OCI-LY7 (cell line): ENCODE results near the gene ARPC2. TPM values are rescaled to one million over a fixed set of nuclear protein-coding genes. Genes with fewer than 3 reads are reported as not detected.

ENCODE experiments used
- BruUV-seq: library from RNA; stranded (reverse); fragments of 400-500 nt; replicated peaks from 2 replicates; lab custom pipeline; 2021; lab: Mats Ljungman, UMichigan
- CTCF ChIA-PET: fragments of 300-600 bp; sonication (Branson Sonifier 250); formaldehyde crosslinking; loops from one replicate; lab custom pipeline; 2022; ENCODE audit warnings: antibody characterized with exemption; ENCODE audit not compliant: unreplicated experiment; lab: Charles Lee
- POLR2A ChIA-PET: fragments of 300-600 bp; sonication (Branson Sonifier 250); formaldehyde crosslinking; loops from one replicate; lab custom pipeline; 2022; ENCODE audit warnings: antibody characterized with exemption; lab: Charles Lee
- DNase-seq: peaks from one replicate; pipeline ENCODE4 v3.0.0-alpha.2; 2015; ENCODE audit warnings: low spot score
- H2AFZ ChIP-seq: fragments of 200-600 bp; sonication (generic), shearing (Covaris generic); 2 replicates; pipeline ENCODE4 v1.6.1; 2014; ENCODE audit warnings: mild to moderate bottlenecking, antibody characterized with exemption, low read length, moderate library complexity
- H3K27ac ChIP-seq: fragments of 200-600 bp; sonication (generic); 2 replicates; pipeline ENCODE4 v1.5.1; 2014; ENCODE audit warnings: mixed run types, low read depth, mild to moderate bottlenecking, moderate library complexity, low read length, inconsistent platforms; ENCODE audit not compliant: poor library complexity, severe bottlenecking
- H3K36me3 ChIP-seq: fragments of 200-600 bp; sonication (generic); 2 replicates; pipeline ENCODE4 v1.6.1; 2014; ENCODE audit warnings: mild to moderate bottlenecking, antibody characterized with exemption, low read length, moderate library complexity, mixed read lengths; ENCODE audit not compliant: insufficient read depth
- H3K4me1 ChIP-seq: fragments of 200-600 bp; sonication (generic); 2 replicates; pipeline ENCODE4 v1.5.1; 2014; ENCODE audit warnings: mild to moderate bottlenecking, low read length; ENCODE audit not compliant: insufficient read depth, poor library complexity, severe bottlenecking
- H3K4me2 ChIP-seq: fragments of 200-600 bp; sonication (generic); 2 replicates; pipeline ENCODE4 v1.6.1; 2014; ENCODE audit warnings: mild to moderate bottlenecking, low read length
- H3K4me3 ChIP-seq: fragments of 200-600 bp; sonication (generic); 2 replicates; pipeline ENCODE4 v1.5.1; 2014; ENCODE audit warnings: mild to moderate bottlenecking, low read depth, low read length; ENCODE audit not compliant: poor library complexity, severe bottlenecking
- H3K79me2 ChIP-seq: fragments of 200-600 bp; sonication (generic); 2 replicates; pipeline ENCODE4 v1.6.1; 2016; ENCODE audit warnings: low read depth, mild to moderate bottlenecking, low read length, moderate library complexity, mixed read lengths; ENCODE audit not compliant: insufficient read depth
- H3K9me2 ChIP-seq: fragments of 200-600 bp; sonication (generic); 2 replicates; pipeline ENCODE4 v1.6.1; 2016; ENCODE audit warnings: mild to moderate bottlenecking, low read length, mixed read lengths; ENCODE audit not compliant: insufficient read depth
- H3K9me3 ChIP-seq: fragments of 200-600 bp; sonication (generic); 2 replicates; pipeline ENCODE4 v1.6.1; 2014; ENCODE audit warnings: mild to moderate bottlenecking, mixed run types, low read length, mixed read lengths
- H4K20me1 ChIP-seq: fragments of 200-600 bp; sonication (generic); 2 replicates; pipeline ENCODE4 v1.6.1; 2014; ENCODE audit warnings: mild to moderate bottlenecking, antibody characterized with exemption, low read length, moderate library complexity, mixed read lengths; ENCODE audit not compliant: insufficient read depth
- EZH2phosphoT487 ChIP-seq: fragments of 200-600 bp; sonication (generic); IDR thresholded peaks from 2 replicates; pipeline ENCODE4 v1.6.1; 2018; ENCODE audit warnings: low read depth, borderline replicate concordance, mild to moderate bottlenecking, mixed run types, antibody characterized with exemption, low read length, moderate library complexity, mixed read lengths
- intact Hi-C: fragments of 100-400 bp; cut with micrococcal nuclease; formaldehyde crosslinking; loops from one replicate; pipeline ENCODE4 v1.10.0; 2022; ENCODE audit not compliant: unreplicated experiment
- total RNA-seq, 2 experiments: library from RNA; depleted of rRNA in 1 of 2; stranded (reverse); fragments of >200 nt in 1 of 2; shearing (Covaris generic) in 1 of 2; gene quantifications; 2 replicates each; pipeline ENCODE4 v1.2.3, GENCODE V29; 2014 to 2022
- TF ChIP-seq, protein P1 (sequence below): fragments of 200-600 bp; sonication (generic); conservative IDR thresholded peaks from 2 replicates; pipeline ENCODE4 v1.5.1; 2014; ENCODE audit warnings: mild to moderate bottlenecking, antibody characterized with exemption, low read length, moderate library complexity, mixed read lengths

Gene ARPC2
- total RNA-seq, 2 experiments from 2014 or later: 264 to 545 TPM

DNA sequence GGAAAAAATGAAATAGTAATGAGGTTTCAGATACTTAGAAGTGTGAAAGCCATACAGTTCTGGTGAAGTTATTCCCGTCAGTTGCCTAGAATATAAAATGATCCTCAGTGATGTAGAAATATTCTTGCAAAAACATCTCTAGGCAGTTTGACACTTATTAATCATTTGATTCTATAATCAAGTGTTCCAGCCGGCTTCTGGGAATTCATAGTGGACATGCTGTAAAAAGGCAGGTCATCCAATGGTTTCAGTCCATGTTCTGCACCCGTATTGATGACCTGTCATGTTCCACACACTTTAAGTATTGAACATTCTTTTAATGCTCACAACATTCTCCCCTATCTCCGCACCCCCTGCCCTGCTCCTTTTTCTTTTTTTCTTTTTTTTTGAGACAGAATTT, 19.8 kb downstream of the ARPC2 start:
- no TSS peak for BruUV-seq
- ChIA-PET POLR2A (interaction anchor here (1.6 kb wide), 1 partner anchor 18 kb away, joined by 4 read pairs; no protein-coding TSS in a partner anchor), CTCF (no interaction called here)
- Histone ChIP-seq H3K9me3 (no peaks in the 10 kb centered on the region), H2AFZ (no peak overlapping the region), H3K27ac (no peak overlapping the region), H3K9me2 (no peaks in the 10 kb centered on the region), H3K4me2 (no peak overlapping the region), H3K36me3 (peaks cover 98% of the 10 kb centered on the region), H3K79me2 (no peaks in the 10 kb centered on the region; the same call in 1 of the 2 replicates), H3K4me1 (no peaks in the 10 kb centered on the region), H3K4me3 (no peak overlapping the region), H4K20me1 (no peaks in the 10 kb centered on the region)
- no peak for DNase-seq
- intact Hi-C loops: no loop called here
- TF ChIP-seq EZH2phosphoT487: no peak
- TF ChIP-seq, protein P1, sequence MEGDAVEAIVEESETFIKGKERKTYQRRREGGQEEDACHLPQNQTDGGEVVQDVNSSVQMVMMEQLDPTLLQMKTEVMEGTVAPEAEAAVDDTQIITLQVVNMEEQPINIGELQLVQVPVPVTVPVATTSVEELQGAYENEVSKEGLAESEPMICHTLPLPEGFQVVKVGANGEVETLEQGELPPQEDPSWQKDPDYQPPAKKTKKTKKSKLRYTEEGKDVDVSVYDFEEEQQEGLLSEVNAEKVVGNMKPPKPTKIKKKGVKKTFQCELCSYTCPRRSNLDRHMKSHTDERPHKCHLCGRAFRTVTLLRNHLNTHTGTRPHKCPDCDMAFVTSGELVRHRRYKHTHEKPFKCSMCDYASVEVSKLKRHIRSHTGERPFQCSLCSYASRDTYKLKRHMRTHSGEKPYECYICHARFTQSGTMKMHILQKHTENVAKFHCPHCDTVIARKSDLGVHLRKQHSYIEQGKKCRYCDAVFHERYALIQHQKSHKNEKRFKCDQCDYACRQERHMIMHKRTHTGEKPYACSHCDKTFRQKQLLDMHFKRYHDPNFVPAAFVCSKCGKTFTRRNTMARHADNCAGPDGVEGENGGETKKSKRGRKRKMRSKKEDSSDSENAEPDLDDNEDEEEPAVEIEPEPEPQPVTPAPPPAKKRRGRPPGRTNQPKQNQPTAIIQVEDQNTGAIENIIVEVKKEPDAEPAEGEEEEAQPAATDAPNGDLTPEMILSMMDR: no peak

GRCh38 chr2:218238887-218239286, 21.9 kb downstream of the ARPC2 start:
- ChIA-PET POLR2A (interaction anchor here (0.6 to 0.7 kb wide), 2 partner anchors 12 to 82 kb away, joined by 3 to 5 read pairs; no protein-coding TSS in a partner anchor), CTCF (no interaction called here)
- Histone ChIP-seq H3K27ac (no peak overlapping the region), H3K9me2 (no peaks in the 10 kb centered on the region), H3K4me2 (no peak overlapping the region), H3K9me3 (no peaks in the 10 kb centered on the region), H4K20me1 (no peaks in the 10 kb centered on the region), H3K36me3 (peaks cover 98% of the 10 kb centered on the region), H3K4me1 (no peaks in the 10 kb centered on the region), H2AFZ (no peak overlapping the region), H3K4me3 (no peak overlapping the region), H3K79me2 (no peaks in the 10 kb centered on the region)
- no peak for DNase-seq
- intact Hi-C loops: no loop called here
- TF ChIP-seq, protein P1: no peak
- TF ChIP-seq EZH2phosphoT487: no peak
- BruUV-seq: TSS peak; percentile 3

DNA sequence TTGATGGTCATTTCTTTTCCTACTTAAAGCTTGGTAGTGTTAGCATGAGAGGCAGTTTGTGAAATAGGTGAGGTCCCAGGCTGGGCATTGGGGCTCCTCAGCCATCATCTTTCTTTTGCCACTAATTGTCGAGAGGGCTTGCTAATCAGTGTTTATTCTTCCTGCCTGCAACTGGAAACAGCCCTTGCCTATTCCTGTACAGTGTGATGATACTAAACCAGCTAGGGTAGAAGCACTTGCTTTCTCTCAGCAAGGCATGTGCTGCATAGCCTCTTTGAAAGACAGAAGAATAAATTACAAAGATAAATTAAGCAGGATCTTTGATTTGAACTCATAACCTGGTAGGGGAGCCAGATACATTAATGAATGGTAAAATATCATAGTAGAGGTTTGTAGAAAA, 27.2 kb downstream of the ARPC2 start:
- no peak for TF ChIP-seq EZH2phosphoT487
- TF ChIP-seq, protein P1: no peak
- Histone ChIP-seq H3K9me2 (no peaks in the 10 kb centered on the region), H4K20me1 (no peaks in the 10 kb centered on the region), H3K79me2 (no peaks in the 10 kb centered on the region), H3K4me1 (no peaks in the 10 kb centered on the region), H3K36me3 (peaks cover 98% of the 10 kb centered on the region), H2AFZ (no peak overlapping the region), H3K4me2 (no peak overlapping the region), H3K4me3 (no peak overlapping the region), H3K27ac (no peak overlapping the region), H3K9me3 (no peaks in the 10 kb centered on the region)
- intact Hi-C loops: no loop called here
- BruUV-seq: no TSS peak
- ChIA-PET CTCF (no interaction called here), POLR2A (interaction anchor here (1.0 to 2.3 kb wide), 3 partner anchors 12 to 23 kb away, joined by 3 to 13 read pairs (median 4); no protein-coding TSS in a partner anchor)
- DNase-seq: no peak
